Testis (tissue), 5 donors: ENCODE results near the gene LDHAL6B. TPM values are rescaled to one million over a fixed set of nuclear protein-coding genes. Genes with fewer than 3 reads are reported as not detected.

Source experiments
- DNase-seq: peaks from one replicate; pipeline ENCODE4 v3.0.0-alpha.2; 2019
- H3K27ac ChIP-seq, 2 donors: fragments of 200-600 bp; sonication (generic); one replicate each; pipeline ENCODE4 v1.5.1; 2019
- H3K27me3 ChIP-seq: fragments of 200-600 bp; sonication (generic); one replicate; pipeline ENCODE4 v1.5.1; 2019
- H3K36me3 ChIP-seq: fragments of 200-600 bp; sonication (generic); one replicate; pipeline ENCODE4 v1.5.1; 2017; ENCODE audit warnings: low read depth; ENCODE audit errors: missing control alignments
- H3K4me1 ChIP-seq: fragments of 200-600 bp; sonication (generic); one replicate; pipeline ENCODE4 v1.5.1; 2019
- H3K4me3 ChIP-seq, 2 donors: fragments of 200-600 bp; sonication (generic); one replicate each; pipeline ENCODE4 v1.5.1; 2017 to 2019
- H3K9me3 ChIP-seq: fragments of 200-600 bp; sonication (generic); one replicate; pipeline ENCODE4 v1.5.1; 2017
- CTCF ChIP-seq, 3 experiments: fragments of 450-650 bp in 2 of 3; fragments of 200-600 bp in 1 of 3; sonication (generic) in 1 of 3; IDR thresholded peaks; one replicate each; pipeline ENCODE4 v1.5.1; 2016 to 2019; ENCODE audit warnings: antibody characterized with exemption in 3 of 3, mild to moderate bottlenecking in 2 of 3, moderate library complexity in 1 of 3
- POLR2A ChIP-seq: fragments of 450-650 bp; IDR thresholded peaks from one replicate; pipeline ENCODE4 v1.6.1; 2017; ENCODE audit warnings: antibody characterized with exemption, mild to moderate bottlenecking, moderate library complexity
- WGBS, 2 donors: methylation state at CpG; one replicate each; pipeline ENCODE4 v1.1.5; 2018; 5-methylcytosine and 5-hydroxymethylcytosine counted together
- intact Hi-C: fragments of 100-400 bp; cut with DNase I; formaldehyde crosslinking; loops from one replicate; pipeline ENCODE4 v1.15.1; 2023; ENCODE audit warnings: low total_unique reads
- long read RNA-seq, 2 donors: transcript quantifications; one replicate each; lab custom pipeline, GENCODE V29; 2026
- polyA plus RNA-seq: library from polyadenylated mRNA; stranded (reverse); fragments of 350-450 nt; fragmentation: Illumina TruSeq; extraction: RNeasy Lipid Tissue Mini Kit (QIAGEN cat#74804); gene quantifications from one replicate; pipeline ENCODE4 v1.2.3, GENCODE V29; 2014; ENCODE audit warnings: low read depth, low replicate concordance; ENCODE audit not compliant: insufficient read depth
- total RNA-seq, 2 donors: library from RNA; depleted of rRNA; stranded (reverse); fragments of >200 nt; gene quantifications; one replicate each; pipeline ENCODE4 v1.2.3, GENCODE V29; 2016

The LDHAL6B gene
- total RNA-seq (10 to 100 TPM; 18.6 to 22.6 TPM), polyA plus RNA-seq (119 TPM)
- long read RNA-seq, donor 1 = 0 reads
- long read RNA-seq, donor 2 = 0 reads

- 68 to 75% methylated on average over 30 of the region's 30 CpGs for WGBS, 2 donors
- H3K4me3 ChIP-seq = peak within 1 kb of the TSS; percentile 29 to 36
- DNase-seq = peak; percentile 63
- intact Hi-C loops = no loop called here
- no peaks in the 10 kb centered on the region for H3K36me3 ChIP-seq
- no peak within 1 kb of the TSS for H3K27ac ChIP-seq
- TF ChIP-seq CTCF (IDR thresholded peaks at IDR 0.05) (no peak), POLR2A (no peak)
- no peaks in the 10 kb centered on the region for H3K4me1 ChIP-seq
- no peaks in the 10 kb centered on the region for H3K27me3 ChIP-seq
- H3K9me3 ChIP-seq = no peaks in the 10 kb centered on the region
These were observed at the start of gene LDHAL6B for GRCh38 chr15:59206623-59207183. Gene LDHAL6B (plus strand): TSS chr15:59206843. CDS start chr15:59206941, 98 bp downstream.

- H3K4me3 ChIP-seq = no peak overlapping the region
- H3K27ac ChIP-seq = no peak overlapping the region
- WGBS, 2 donors = 83 to 96% methylated on average over 5 of the region's 5 CpGs
- no peaks in the 10 kb centered on the region for H3K4me1 ChIP-seq
- TF ChIP-seq POLR2A = no peak
- no peak for TF ChIP-seq CTCF (IDR thresholded peaks at IDR 0.05)
- no peak for DNase-seq
- intact Hi-C loops = no loop called here
- H3K27me3 ChIP-seq = no peaks in the 10 kb centered on the region
- H3K9me3 ChIP-seq = no peaks in the 10 kb centered on the region
- H3K36me3 ChIP-seq = no peaks in the 10 kb centered on the region
These were observed 49.2 kb upstream of the LDHAL6B start for GRCh38 chr15:59157396-59157795.

GRCh38 chr15:59157840-59158700 is 48.6 kb upstream of the LDHAL6B start:
- no peaks in the 10 kb centered on the region for H3K27me3 ChIP-seq
- no peak overlapping the region for H3K4me3 ChIP-seq
- TF ChIP-seq POLR2A (no peak), CTCF (IDR thresholded peaks at IDR 0.05) (no peak)
- H3K36me3 ChIP-seq = no peaks in the 10 kb centered on the region
- no peak for DNase-seq
- H3K9me3 ChIP-seq = no peaks in the 10 kb centered on the region
- intact Hi-C loops = no loop called here
- H3K4me1 ChIP-seq = no peaks in the 10 kb centered on the region
- 85 to 91% methylated on average over 9 of the region's 9 CpGs for WGBS, 2 donors
- no peak overlapping the region for H3K27ac ChIP-seq

- no peaks in the 10 kb centered on the region for H3K4me1 ChIP-seq
- H3K9me3 ChIP-seq = no peaks in the 10 kb centered on the region
- TF ChIP-seq POLR2A (no peak), CTCF (IDR thresholded peaks at IDR 0.05) (no peak)
- 91 to 95% methylated on average over 7 of the region's 7 CpGs for WGBS, 2 donors
- no peaks in the 10 kb centered on the region for H3K27me3 ChIP-seq
- no peak overlapping the region for H3K27ac ChIP-seq
- H3K4me3 ChIP-seq = no peak overlapping the region
- H3K36me3 ChIP-seq = no peaks in the 10 kb centered on the region
- intact Hi-C loops = no loop called here
- DNase-seq = no peak
These were observed 48.0 kb upstream of the LDHAL6B start for GRCh38 chr15:59158701-59159034.
